H1 (cell line): ENCODE data around the gene CTNNA3.

Experiments used
- CHD1 ChIP-seq: IDR thresholded peaks from 2 replicates; pipeline ENCODE4 v1.6.1; 2012; ENCODE audit warnings: low read depth, low read length, improper control_type of control experiment
- CREB1 ChIP-seq: IDR thresholded peaks from 2 replicates; pipeline ENCODE4 v1.6.1; 2012; ENCODE audit warnings: inconsistent platforms
- CTCF ChIP-seq, 3 experiments: IDR thresholded peaks; 1 replicate in 2 of 3; 2 replicates in 1 of 3; pipeline versions ENCODE4 v1.5.1 to v1.6.1; 2011; ENCODE audit warnings: low read length in 3 of 3, mild to moderate bottlenecking in 3 of 3, inconsistent platforms in 2 of 3, low read depth in 1 of 3, moderate library complexity in 1 of 3; ENCODE audit not compliant: insufficient read depth in 1 of 3; ENCODE audit errors: control extremely low read depth in 1 of 3
- EZH2 ChIP-seq: fragments of 200-600 bp; sonication (generic); IDR thresholded peaks from 2 replicates; pipeline ENCODE4 v1.7.1; 2012; ENCODE audit warnings: low read depth, mild to moderate bottlenecking, moderate library complexity, low read length, inconsistent platforms; ENCODE audit not compliant: severe bottlenecking
- MAX ChIP-seq: IDR thresholded peaks from 2 replicates; pipeline ENCODE4 v1.6.1; 2012; ENCODE audit warnings: inconsistent platforms
- POLR2AphosphoS5 ChIP-seq: IDR thresholded peaks from 2 replicates; pipeline ENCODE4 v1.6.1; 2011; ENCODE audit warnings: low read depth, low read length
- RFX5 ChIP-seq: IDR thresholded peaks from 2 replicates; pipeline ENCODE4 v1.6.1; 2011; ENCODE audit warnings: low read depth, low read length, improper control_type of control experiment, borderline replicate concordance
- SP1 ChIP-seq: IDR thresholded peaks from 2 replicates; pipeline ENCODE4 v1.6.1; 2011; ENCODE audit warnings: low read depth, low read length
- TAF1 ChIP-seq: IDR thresholded peaks from 2 replicates; pipeline ENCODE4 v1.6.1; 2011; ENCODE audit warnings: mild to moderate bottlenecking, low read depth, low read length

GRCh38 chr10:66265398-66265797, 1430.6 kb downstream of the CTNNA3 start:
- TF ChIP-seq EZH2 (no peak), CTCF (IDR thresholded peaks at IDR 0.05; ENCODE audit: control extremely low read depth in 1 of 3, insufficient read depth in 1 of 3, low read depth in 1 of 3, low read length in 3 of 3) (peak in 1 of 3 experiments; percentile 23; a peak in 1 of 4 replicates), TAF1 (no peak), SP1 (no peak), CHD1 (no peak), MAX (no peak), CREB1 (no peak), POLR2AphosphoS5 (no peak), RFX5 (no peak)
